BE2C (cell line): Measurements from ENCODE around the gene NKTR. TPM values are rescaled to one million over a fixed set of nuclear protein-coding genes. Genes with fewer than 3 reads are reported as not detected.
"Not testable (repeated sequence)": the region's sequence is repeated elsewhere in the genome, so short reads cannot be mapped to it uniquely, and the experiment has no call there.

Source experiments
- DNase-seq: peaks from one replicate; pipeline ENCODE4 v3.0.0-alpha.2; 2020
- H3K27me3 ChIP-seq: fragments of 250-450 bp; sonication (Bioruptor Pico); 2 replicates; pipeline ENCODE4 v1.5.1; 2020; ENCODE audit warnings: mild to moderate bottlenecking
- H3K36me3 ChIP-seq: fragments of 250-450 bp; sonication (Bioruptor Pico); 2 replicates; pipeline ENCODE4 v1.5.1; 2020; ENCODE audit warnings: mild to moderate bottlenecking
- H3K4me1 ChIP-seq: fragments of 250-450 bp; sonication (Bioruptor Pico); 2 replicates; pipeline ENCODE4 v1.5.1; 2020
- H3K4me3 ChIP-seq: 2 replicates; pipeline ENCODE4 v1.5.1; 2011; ENCODE audit warnings: low read depth, low read length
- H3K9me3 ChIP-seq: fragments of 250-450 bp; sonication (Bioruptor Pico); 2 replicates; pipeline ENCODE4 v1.5.1; 2020
- CTCF ChIP-seq: IDR thresholded peaks from 2 replicates; pipeline ENCODE4 v1.5.1; 2012; ENCODE audit warnings: mild to moderate bottlenecking, low read depth, low read length
- polyA plus RNA-seq: library from polyadenylated mRNA; unstranded; fragments of >200 nt; gene quantifications from one replicate; pipeline ENCODE4 v1.2.1, GENCODE V29; 2012; ENCODE audit warnings: low read depth, missing spikeins; ENCODE audit not compliant: insufficient read length, insufficient read depth

The NKTR gene
- polyA plus RNA-seq = 20.9 TPM

DNA sequence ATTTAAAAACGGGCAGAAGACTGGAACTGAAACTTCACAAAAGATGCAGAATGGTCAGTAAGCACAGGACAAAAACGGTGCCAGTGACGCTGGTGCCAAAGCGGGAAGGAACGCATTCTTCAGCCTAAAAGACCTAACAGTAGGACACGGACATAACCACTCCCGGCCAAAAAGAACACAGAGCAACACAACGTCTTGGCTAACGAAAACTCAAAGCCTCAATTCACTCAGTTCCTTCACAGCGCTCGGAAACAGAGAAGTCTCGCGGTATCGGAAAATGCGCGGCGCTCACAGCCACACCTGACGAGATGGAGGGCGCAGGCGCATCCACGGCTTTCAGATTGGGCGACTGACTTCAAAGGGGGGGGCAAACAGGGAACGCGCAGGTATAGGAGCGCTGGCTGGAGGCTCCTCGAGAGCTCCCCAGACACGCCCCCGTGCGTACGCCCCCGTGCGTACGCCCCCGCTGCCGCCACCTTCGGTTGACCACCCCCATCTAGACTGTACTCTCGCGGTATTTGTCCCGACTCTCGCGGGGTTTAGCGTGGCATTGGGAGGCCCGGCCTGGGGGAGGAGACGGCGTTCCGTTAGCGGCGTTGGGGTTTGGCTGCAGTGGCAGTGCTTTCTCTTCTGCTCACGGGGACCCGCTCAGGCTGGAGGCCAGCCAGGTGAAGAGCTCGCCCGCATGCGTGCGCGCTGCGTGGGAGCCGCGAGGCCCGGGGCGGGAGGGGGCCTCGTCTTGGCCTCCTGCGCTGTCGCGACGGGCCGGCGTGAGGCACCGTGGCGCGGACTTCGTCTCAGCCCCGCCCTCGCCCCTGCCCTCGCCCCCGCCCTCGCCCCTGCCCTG, at the start of gene NKTR:
Gene NKTR (plus strand): TSS at position 576 of the 847 bp plus-strand sequence. CDS start 321 bp downstream, outside the sequence.
- TF ChIP-seq CTCF = no peak
- H3K9me3 ChIP-seq = no peaks in the 10 kb centered on the region
- H3K27me3 ChIP-seq = no peaks in the 10 kb centered on the region
- H3K4me3 ChIP-seq = peak within 1 kb of the TSS; percentile 84
- peak; percentile 95 for DNase-seq
- no peaks in the 10 kb centered on the region for H3K36me3 ChIP-seq
- H3K4me1 ChIP-seq = no peaks in the 10 kb centered on the region; the same call in 1 of the 2 replicates

DNA sequence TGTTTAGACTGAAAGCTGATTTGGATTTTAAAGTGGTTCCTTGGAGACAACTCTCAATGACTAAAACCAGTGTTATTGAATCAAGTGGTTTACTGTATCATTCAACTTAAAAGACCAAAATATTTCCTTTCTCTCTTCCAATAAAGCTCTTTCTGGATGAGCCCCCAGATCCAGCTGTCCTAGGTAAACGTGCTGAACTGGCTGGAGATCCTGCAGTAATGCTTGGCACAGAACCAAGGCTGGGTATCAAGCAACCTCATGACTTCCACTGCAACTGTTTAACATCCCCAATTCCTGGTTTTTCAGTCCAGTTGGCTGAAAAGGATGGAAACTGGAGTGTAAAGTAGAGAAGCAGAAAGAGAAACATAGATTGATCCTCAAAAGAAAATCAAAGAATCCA, 47.7 kb upstream of the NKTR start:
- no peaks in the 10 kb centered on the region for H3K27me3 ChIP-seq
- 0 out of 2 replicates have a peak, but pooled peaks cover 8% of the 10 kb centered on the region for H3K36me3 ChIP-seq
- TF ChIP-seq CTCF = no peak
- no peaks in the 10 kb centered on the region for H3K9me3 ChIP-seq
- DNase-seq = no peak
- no peaks in the 10 kb centered on the region for H3K4me1 ChIP-seq
- no peak overlapping the region for H3K4me3 ChIP-seq

GRCh38 chr3:42556089-42556632, 44.3 kb upstream of the NKTR start:
- Histone ChIP-seq H3K36me3 (0 out of 2 replicates have a peak, but pooled peaks cover 8% of the 10 kb centered on the region), H3K4me1 (no peaks in the 10 kb centered on the region), H3K27me3 (no peaks in the 10 kb centered on the region), H3K4me3 (no peak overlapping the region), H3K9me3 (no peaks in the 10 kb centered on the region)
- no peak for DNase-seq
- no peak for TF ChIP-seq CTCF

- H3K36me3 ChIP-seq, DNase-seq, H3K9me3 ChIP-seq, H3K4me1 ChIP-seq, H3K27me3 ChIP-seq, H3K4me3 ChIP-seq: not testable (repeated sequence)
Observed at GRCh38 chr3:42556817-42557216, 43.7 kb upstream of the NKTR start.

DNA sequence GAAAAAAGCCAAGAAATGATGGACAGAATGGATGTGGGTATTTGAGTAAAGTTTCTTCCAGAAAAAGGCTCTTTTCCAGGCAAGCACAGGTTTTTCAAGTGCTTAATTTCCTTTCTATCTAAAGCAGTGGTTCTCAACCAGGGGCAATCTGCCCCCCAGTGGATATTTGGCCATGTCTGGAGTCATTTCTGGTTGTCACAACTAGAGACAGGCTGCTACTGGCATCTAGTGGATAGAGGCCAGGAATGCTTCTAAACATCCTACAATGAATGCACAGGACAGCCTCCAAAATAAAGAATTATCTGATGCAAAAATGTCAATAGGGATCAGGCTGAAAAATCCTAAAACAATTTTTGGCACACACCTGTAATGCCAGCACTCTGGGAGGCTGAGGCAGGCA, 42.6 kb upstream of the NKTR start:
- no peaks in the 10 kb centered on the region for H3K27me3 ChIP-seq

More for the DNA sequence above, 42.6 kb upstream of the NKTR start:
- Histone ChIP-seq H3K9me3 (no peaks in the 10 kb centered on the region), H3K4me1 (no peaks in the 10 kb centered on the region), H3K36me3 (0 out of 2 replicates have a peak, but pooled peaks cover 8% of the 10 kb centered on the region), H3K4me3 (no peak overlapping the region)
- DNase-seq = no peak
- TF ChIP-seq CTCF = no peak
